Adrenal gland (tissue), 5 donors: ENCODE data around the gene CCDC124.

Experiments
- POLR2A ChIP-seq, 2 donors: fragments of 450-650 bp; IDR thresholded peaks; one replicate each; pipeline ENCODE4 v1.6.1; 2017; ENCODE audit warnings: antibody characterized with exemption in 2 of 2, mild to moderate bottlenecking in 2 of 2, moderate library complexity in 1 of 2
- TF ChIP-seq, protein P1 (sequence below), 6 experiments: fragments of 450-650 bp in 4 of 6; fragments of 200-600 bp in 2 of 6; sonication (generic) in 1 of 6; IDR thresholded peaks; 1 replicate in 5 of 6; 2 replicates in 1 of 6; pipeline versions ENCODE4 v1.5.1 to v1.8.0; 2016 to 2021; ENCODE audit warnings: antibody characterized with exemption in 6 of 6, mild to moderate bottlenecking in 2 of 6, moderate library complexity in 1 of 6
- donor health status: DM: no; HTN: no; CAD: no.

- TF ChIP-seq, protein P1, sequence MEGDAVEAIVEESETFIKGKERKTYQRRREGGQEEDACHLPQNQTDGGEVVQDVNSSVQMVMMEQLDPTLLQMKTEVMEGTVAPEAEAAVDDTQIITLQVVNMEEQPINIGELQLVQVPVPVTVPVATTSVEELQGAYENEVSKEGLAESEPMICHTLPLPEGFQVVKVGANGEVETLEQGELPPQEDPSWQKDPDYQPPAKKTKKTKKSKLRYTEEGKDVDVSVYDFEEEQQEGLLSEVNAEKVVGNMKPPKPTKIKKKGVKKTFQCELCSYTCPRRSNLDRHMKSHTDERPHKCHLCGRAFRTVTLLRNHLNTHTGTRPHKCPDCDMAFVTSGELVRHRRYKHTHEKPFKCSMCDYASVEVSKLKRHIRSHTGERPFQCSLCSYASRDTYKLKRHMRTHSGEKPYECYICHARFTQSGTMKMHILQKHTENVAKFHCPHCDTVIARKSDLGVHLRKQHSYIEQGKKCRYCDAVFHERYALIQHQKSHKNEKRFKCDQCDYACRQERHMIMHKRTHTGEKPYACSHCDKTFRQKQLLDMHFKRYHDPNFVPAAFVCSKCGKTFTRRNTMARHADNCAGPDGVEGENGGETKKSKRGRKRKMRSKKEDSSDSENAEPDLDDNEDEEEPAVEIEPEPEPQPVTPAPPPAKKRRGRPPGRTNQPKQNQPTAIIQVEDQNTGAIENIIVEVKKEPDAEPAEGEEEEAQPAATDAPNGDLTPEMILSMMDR (IDR thresholded peaks at IDR 0.05), result no peak
- TF ChIP-seq POLR2A (IDR thresholded peaks at IDR 0.05), result no peak
Observed at GRCh38 chr19:17929056-17929455, 3.8 kb upstream of the CCDC124 start.
